IPS-18a (cell line): ENCODE measurements around the gene LYPD5.
"Not testable (repeated sequence)": the region's sequence is repeated elsewhere in the genome, so short reads cannot be mapped to it uniquely, and the experiment has no call there.

Experiments used
- H3K27ac ChIP-seq: one replicate; pipeline ENCODE4 v1.5.1; 2013; ENCODE audit warnings: low read length
- H3K27me3 ChIP-seq: one replicate; pipeline ENCODE4 v1.6.1; 2013; ENCODE audit warnings: mild to moderate bottlenecking, low read length; ENCODE audit not compliant: control insufficient read depth, insufficient read depth
- H3K36me3 ChIP-seq: one replicate; pipeline ENCODE4 v1.6.1; 2013; ENCODE audit warnings: low read depth, low read length; ENCODE audit not compliant: control insufficient read depth
- H3K4me1 ChIP-seq: one replicate; pipeline ENCODE4 v1.6.1; 2013; ENCODE audit warnings: low read depth, low read length; ENCODE audit not compliant: control insufficient read depth
- H3K4me3 ChIP-seq: one replicate; pipeline ENCODE4 v1.5.1; 2013; ENCODE audit warnings: low read length
- H3K9ac ChIP-seq: one replicate; pipeline ENCODE4 v1.6.1; 2013; ENCODE audit warnings: mild to moderate bottlenecking, low read length, moderate library complexity
- H3K9me3 ChIP-seq: one replicate; pipeline ENCODE4 v1.6.1; 2013; ENCODE audit warnings: low read depth, low read length; ENCODE audit not compliant: control insufficient read depth

Gene LYPD5

DNA sequence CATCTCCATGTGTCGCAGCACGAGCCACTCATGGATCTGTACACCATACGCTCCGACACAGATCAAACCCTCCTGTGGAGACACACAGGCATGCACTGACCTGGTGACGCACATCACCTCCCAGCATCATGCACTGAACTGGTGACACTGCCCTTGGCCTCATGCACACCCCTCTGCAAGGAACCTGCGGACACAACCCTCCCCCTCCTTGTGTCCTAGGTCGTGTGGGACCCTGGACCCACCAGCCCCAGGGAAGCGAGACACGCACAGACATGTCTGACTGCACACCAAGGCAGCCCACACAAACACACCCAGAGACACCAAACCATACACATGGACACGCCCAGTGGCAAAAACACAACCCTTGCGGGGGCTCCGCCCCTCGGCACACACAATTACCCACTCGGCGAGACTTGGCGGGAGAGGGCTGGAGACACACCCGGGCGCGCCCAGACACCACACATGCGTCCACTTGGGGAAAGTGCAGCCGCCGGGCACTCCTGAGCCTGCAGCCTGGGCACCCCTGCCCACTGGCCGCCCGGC, 19.5 kb downstream of the LYPD5 start:
- H3K27ac ChIP-seq, result no peak overlapping the region
- H3K4me3 ChIP-seq, result no peak overlapping the region
- no peak overlapping the region for H3K9ac ChIP-seq
- no peaks in the 10 kb centered on the region for H3K27me3 ChIP-seq
- H3K36me3 ChIP-seq, result no peaks in the 10 kb centered on the region
- H3K9me3 ChIP-seq, result no peaks in the 10 kb centered on the region
- peaks cover 3% of the 10 kb centered on the region for H3K4me1 ChIP-seq

GRCh38 chr19:43782311-43782660, 20.0 kb downstream of the LYPD5 start:
- Histone ChIP-seq H3K36me3 (no peaks in the 10 kb centered on the region), H3K9me3 (no peaks in the 10 kb centered on the region), H3K27ac (no peak overlapping the region), H3K4me1 (peaks cover 8% of the 10 kb centered on the region), H3K9ac (no peak overlapping the region), H3K27me3 (no peaks in the 10 kb centered on the region), H3K4me3 (no peak overlapping the region)

DNA sequence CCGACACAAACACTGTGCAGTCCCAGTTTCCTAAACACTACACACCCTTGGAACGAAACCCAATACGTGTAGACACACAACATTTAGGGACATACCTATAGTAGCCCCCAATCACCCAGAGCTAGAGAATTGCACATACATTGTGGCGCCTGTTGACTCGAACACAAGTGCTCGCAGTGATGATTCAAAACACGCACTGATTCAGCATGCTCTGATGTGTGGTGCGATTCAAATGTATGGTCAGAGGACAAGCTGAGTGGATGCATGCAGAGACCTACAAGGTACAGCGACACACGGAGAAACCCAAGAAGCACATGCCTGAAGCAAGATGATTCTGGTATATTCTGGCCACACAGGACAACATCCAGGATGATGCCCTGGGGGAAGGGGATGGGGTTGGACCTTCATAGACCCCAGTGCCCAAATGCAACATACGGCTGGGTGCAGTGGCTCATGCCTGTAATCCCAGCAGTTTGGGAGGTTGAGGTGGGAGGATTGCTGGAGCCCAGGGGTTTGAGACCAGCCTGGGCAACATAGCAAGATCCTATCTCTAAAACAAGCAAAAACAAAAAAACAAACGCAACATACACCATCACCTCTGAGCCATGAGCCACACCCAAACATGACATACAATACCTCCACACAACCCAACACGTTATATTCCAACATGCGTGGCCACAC, 20.5 kb downstream of the LYPD5 start:
- Histone ChIP-seq H3K9ac (no peak overlapping the region), H3K4me3 (no peak overlapping the region), H3K9me3 (no peaks in the 10 kb centered on the region), H3K27ac (no peak overlapping the region), H3K27me3 (no peaks in the 10 kb centered on the region), H3K36me3 (no peaks in the 10 kb centered on the region), H3K4me1 (peaks cover 10% of the 10 kb centered on the region)

DNA sequence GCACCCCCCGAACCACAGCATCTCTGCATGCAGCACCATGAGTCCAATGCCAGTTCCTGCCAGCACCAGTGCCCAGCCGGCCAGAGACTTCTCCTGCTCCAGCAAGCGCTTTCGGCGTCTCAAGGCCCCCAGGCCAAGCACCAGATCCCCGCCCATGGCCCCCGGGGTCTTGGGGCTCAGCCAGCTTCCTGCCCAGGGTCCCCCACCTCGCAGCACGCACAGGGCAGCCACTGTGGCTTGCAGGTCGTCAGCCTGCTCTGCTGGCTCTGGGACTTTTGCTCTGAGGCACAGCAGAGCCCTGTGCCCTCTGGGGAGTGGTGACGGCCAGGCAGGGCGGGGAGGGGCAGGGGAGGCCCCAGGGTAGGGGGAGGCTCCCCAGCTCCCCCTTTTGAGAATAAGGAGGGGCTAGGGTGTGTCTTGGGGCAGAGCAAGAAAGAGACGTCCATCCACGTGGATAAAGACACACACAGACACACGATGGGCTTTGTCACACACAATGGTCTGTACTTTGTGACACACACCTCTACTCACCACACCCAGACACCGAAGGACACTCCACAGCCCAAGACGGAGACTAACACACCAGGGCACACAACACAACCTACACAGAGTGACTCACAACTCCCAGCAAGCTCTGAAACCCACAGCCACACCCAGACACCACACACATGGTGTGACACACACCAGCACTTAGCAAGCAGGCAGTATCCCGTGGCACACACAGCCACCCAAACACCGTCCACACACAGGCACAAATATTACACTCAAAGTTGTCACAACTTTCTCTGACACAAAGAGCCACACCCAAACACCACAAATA, 21.3 kb downstream of the LYPD5 start, which contains the start of gene KCNN4:
Gene KCNN4, minus strand, starts transcription at position 268 of the 820 bp plus-strand sequence. Its CDS starts 112 bp downstream, at position 156.
- Histone ChIP-seq H3K9me3 (no peaks in the 10 kb centered on the region), H3K9ac (no peak within 1 kb of the TSS), H3K27me3 (no peaks in the 10 kb centered on the region), H3K4me1 (peaks cover 10% of the 10 kb centered on the region), H3K4me3 (no peak within 1 kb of the TSS), H3K36me3 (no peaks in the 10 kb centered on the region), H3K27ac (no peak within 1 kb of the TSS)

DNA sequence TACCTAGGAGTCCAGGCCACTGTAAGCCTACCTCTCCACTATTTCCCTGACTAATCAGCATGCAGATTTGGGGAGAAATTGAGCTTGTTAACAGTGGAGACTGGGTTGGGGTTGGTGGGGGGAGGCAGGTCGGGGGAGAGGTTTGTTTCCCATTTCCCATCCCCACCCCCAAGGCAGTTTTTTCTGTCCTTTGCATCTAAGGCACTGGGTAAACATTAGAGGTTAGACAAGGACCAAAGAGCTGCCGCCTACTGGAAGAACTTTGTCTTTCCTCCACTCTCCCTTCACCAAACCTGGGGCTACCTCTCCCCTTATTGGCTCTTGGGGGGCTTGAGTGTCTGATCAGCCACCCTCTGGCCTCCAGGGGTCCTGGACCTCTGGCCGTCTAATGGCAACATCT, 22.4 kb downstream of the LYPD5 start:
- Histone ChIP-seq H3K9me3 (no peaks in the 10 kb centered on the region), H3K36me3 (no peaks in the 10 kb centered on the region), H3K27me3 (peaks cover 8% of the 10 kb centered on the region), H3K4me3 (no peak overlapping the region), H3K4me1 (peaks cover 10% of the 10 kb centered on the region), H3K9ac (no peak overlapping the region), H3K27ac (no peak overlapping the region)

GRCh38 chr19:43779147-43779819, 23.0 kb downstream of the LYPD5 start:
- Histone ChIP-seq H3K9me3 (no peaks in the 10 kb centered on the region), H3K9ac (no peak overlapping the region), H3K4me1 (peaks cover 10% of the 10 kb centered on the region)

DNA sequence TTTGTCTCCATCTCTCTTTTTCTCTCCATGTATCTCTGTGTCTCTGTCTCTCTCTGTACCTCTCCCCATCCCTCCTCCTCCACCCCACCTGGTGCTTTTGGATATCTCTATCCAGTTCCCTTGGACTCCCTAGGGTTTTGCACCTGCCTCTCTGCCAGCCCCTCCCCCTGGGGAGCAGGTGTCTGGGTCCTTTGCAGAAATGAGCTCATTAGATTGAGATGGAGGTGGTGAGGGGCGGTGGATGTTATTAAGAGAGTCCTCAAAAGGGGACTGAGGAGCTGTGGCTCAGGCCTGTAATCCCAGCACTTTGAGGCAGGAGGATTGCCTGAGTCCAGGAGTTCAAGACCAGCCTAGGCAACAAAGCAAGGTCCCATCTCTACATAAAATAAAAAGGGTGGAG, 23.6 kb downstream of the LYPD5 start:
- Histone ChIP-seq H3K27me3 (peaks cover 20% of the 10 kb centered on the region), H3K4me1 (peaks cover 10% of the 10 kb centered on the region), H3K9me3 (no peaks in the 10 kb centered on the region), H3K9ac (no peak overlapping the region), H3K4me3 (no peak overlapping the region), H3K27ac (no peak overlapping the region), H3K36me3 (no peaks in the 10 kb centered on the region)

More at GRCh38 chr19:43779147-43779819, 23.0 kb downstream of the LYPD5 start:
- Histone ChIP-seq H3K4me3 (no peak overlapping the region), H3K27me3 (peaks cover 13% of the 10 kb centered on the region), H3K27ac (no peak overlapping the region), H3K36me3 (no peaks in the 10 kb centered on the region)

DNA sequence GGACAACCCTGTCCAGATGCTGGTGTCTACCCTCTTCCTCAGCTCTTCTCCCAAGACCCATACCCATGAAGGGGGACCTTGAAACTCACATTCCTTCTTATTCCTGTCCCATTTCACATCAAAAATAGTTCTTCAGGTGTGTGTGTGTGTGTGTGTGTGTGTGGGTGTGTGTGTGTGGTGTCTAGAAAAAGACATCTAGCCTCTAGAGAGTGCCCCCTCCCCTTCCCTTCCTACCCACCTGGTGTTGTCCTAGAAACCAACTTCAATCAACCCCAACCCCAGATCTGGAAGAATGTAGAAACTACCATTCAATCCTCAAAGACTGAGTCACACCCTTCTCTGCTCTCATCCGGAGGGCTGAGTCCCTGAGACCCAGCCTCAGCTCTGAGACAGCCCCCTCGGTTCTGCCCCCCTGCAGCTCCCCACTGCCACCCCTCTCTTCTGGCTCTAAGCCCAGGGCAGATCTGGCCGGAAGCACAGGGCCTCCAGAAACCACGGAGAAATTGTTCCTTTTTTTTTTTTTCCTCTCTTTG, 25.0 kb downstream of the LYPD5 start:
- H3K27ac ChIP-seq, result no peak overlapping the region
- H3K4me3 ChIP-seq, result no peak overlapping the region
- no peak overlapping the region for H3K9ac ChIP-seq
- no peaks in the 10 kb centered on the region for H3K9me3 ChIP-seq
- peaks cover 14% of the 10 kb centered on the region for H3K4me1 ChIP-seq
- H3K36me3 ChIP-seq, result no peaks in the 10 kb centered on the region
- peaks cover 34% of the 10 kb centered on the region for H3K27me3 ChIP-seq

- no peaks in the 10 kb centered on the region for H3K9me3 ChIP-seq
- no peak overlapping the region for H3K4me3 ChIP-seq
- H3K27me3 ChIP-seq, result peaks cover 39% of the 10 kb centered on the region
- no peak overlapping the region for H3K27ac ChIP-seq
- H3K9ac ChIP-seq, result no peak overlapping the region
- no peaks in the 10 kb centered on the region for H3K36me3 ChIP-seq
- H3K4me1 ChIP-seq, result peaks cover 14% of the 10 kb centered on the region
Observed at GRCh38 chr19:43776286-43776685, 26.0 kb downstream of the LYPD5 start.

DNA sequence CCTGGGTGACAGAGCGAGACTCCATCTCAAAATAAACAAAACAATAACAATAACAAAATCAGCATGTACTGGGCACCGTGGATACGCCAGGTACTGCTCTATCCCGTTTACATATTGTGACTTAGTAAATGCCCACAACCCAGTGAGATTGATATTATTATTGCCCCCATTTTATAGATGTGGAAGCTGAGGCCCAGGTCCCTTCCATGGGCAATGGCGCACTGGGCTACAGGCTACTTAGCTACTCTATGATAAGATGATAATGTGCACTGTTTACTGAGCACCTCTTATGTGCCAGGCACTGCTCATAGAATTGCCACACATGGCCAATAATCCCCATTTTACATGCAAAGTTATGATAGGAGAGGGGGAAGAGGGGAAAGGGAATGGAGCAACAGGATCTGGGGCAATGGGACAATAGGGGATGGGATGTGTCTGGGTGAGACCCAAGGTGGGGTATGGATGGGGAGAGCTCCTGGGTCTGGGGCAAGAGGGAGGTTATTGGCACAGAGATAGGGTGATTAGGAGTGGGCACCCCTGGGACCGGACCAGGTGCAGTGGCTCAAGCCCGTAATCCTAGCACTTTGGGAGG, 26.9 kb downstream of the LYPD5 start:
- Histone ChIP-seq H3K27ac (no peak overlapping the region), H3K27me3 (peaks cover 39% of the 10 kb centered on the region), H3K9ac (no peak overlapping the region), H3K9me3 (no peaks in the 10 kb centered on the region), H3K4me3 (no peak overlapping the region), H3K4me1 (peaks cover 14% of the 10 kb centered on the region), H3K36me3 (no peaks in the 10 kb centered on the region)

DNA sequence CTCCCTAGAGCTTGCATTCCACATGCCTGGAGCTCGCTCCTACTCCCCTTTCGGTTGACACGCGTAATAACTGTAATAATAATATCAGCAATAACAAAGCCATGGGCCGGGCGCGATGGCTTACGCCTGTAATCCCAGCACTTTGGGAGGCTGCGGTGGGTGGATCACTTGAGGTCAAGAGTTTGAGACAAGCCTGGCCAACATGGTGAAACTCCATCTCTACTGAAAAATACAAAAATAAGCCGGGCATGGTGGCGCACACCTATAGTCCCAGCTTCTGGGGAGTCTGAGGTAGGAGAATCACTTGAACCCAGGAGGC, 27.3 kb downstream of the LYPD5 start:
- not testable (repeated sequence) for H3K9me3 ChIP-seq, H3K9ac ChIP-seq, H3K27ac ChIP-seq, H3K36me3 ChIP-seq
- Histone ChIP-seq H3K27me3 (peaks cover 39% of the 10 kb centered on the region), H3K4me1 (peaks cover 13% of the 10 kb centered on the region), H3K4me3 (peak overlapping the region; percentile 52)
